H9 (cell line): Measurements from ENCODE around the gene DUSP2. TPM values are rescaled to one million over a fixed set of nuclear protein-coding genes. Genes with fewer than 3 reads are reported as not detected.

ENCODE experiments used
- DNase-seq: peaks from one replicate; pipeline ENCODE4 v3.0.0-alpha.2; 2017
- H2AFZ ChIP-seq: one replicate; pipeline ENCODE4 v1.6.1; 2013; ENCODE audit warnings: mild to moderate bottlenecking, low read length, control low read depth, moderate library complexity
- H2AK5ac ChIP-seq: 2 replicates; pipeline ENCODE4 v1.6.1; 2013; ENCODE audit warnings: low read length, control low read depth, mixed read lengths; ENCODE audit not compliant: insufficient read length
- H2BK120ac ChIP-seq: one replicate; pipeline ENCODE4 v1.6.1; 2013; ENCODE audit warnings: low read depth, mild to moderate bottlenecking, low read length, control low read depth, inconsistent platforms; ENCODE audit not compliant: poor library complexity, severe bottlenecking
- H2BK12ac ChIP-seq: 2 replicates; pipeline ENCODE4 v1.6.1; 2013; ENCODE audit warnings: low read length, control low read depth, mixed read lengths, low read depth; ENCODE audit not compliant: insufficient read length
- H2BK15ac ChIP-seq: 2 replicates; pipeline ENCODE4 v1.6.1; 2013; ENCODE audit warnings: low read depth, low read length, control low read depth
- H2BK20ac ChIP-seq: one replicate; pipeline ENCODE4 v1.6.1; 2013; ENCODE audit warnings: low read depth, mild to moderate bottlenecking, low read length, control low read depth, inconsistent platforms; ENCODE audit not compliant: poor library complexity, severe bottlenecking
- H2BK5ac ChIP-seq: 2 replicates; pipeline ENCODE4 v1.6.1; 2013; ENCODE audit warnings: low read length, control low read depth, mixed read lengths; ENCODE audit not compliant: insufficient read length
- H3K14ac ChIP-seq: 2 replicates; pipeline ENCODE4 v1.6.1; 2013; ENCODE audit warnings: low read length, control low read depth; ENCODE audit not compliant: insufficient read depth
- H3K18ac ChIP-seq: 2 replicates; pipeline ENCODE4 v1.6.1; 2013; ENCODE audit warnings: low read depth, mild to moderate bottlenecking, mixed read lengths, low read length, control low read depth; ENCODE audit not compliant: insufficient read length
- H3K23ac ChIP-seq: 2 replicates; pipeline ENCODE4 v1.6.1; 2013; ENCODE audit warnings: low read length, control low read depth, mixed read lengths, low read depth; ENCODE audit not compliant: insufficient read length
- H3K23me2 ChIP-seq: 2 replicates; pipeline ENCODE4 v1.6.1; 2013; ENCODE audit warnings: low read depth, mild to moderate bottlenecking, mixed read lengths, low read length, control low read depth; ENCODE audit not compliant: insufficient read length, poor library complexity, severe bottlenecking
- H3K27ac ChIP-seq: 2 replicates; pipeline ENCODE4 v1.5.1; 2013; ENCODE audit warnings: low read length, control low read depth, mixed read lengths, low read depth; ENCODE audit not compliant: insufficient read length
- H3K27me3 ChIP-seq: 2 replicates; pipeline ENCODE4 v1.6.1; 2013; ENCODE audit warnings: low read length, control low read depth, inconsistent platforms; ENCODE audit not compliant: insufficient read depth
- H3K4ac ChIP-seq: 2 replicates; pipeline ENCODE4 v1.6.1; 2013; ENCODE audit warnings: low read depth, mild to moderate bottlenecking, control low read depth, inconsistent platforms, low read length, moderate library complexity
- H3K4me1 ChIP-seq: 2 replicates; pipeline ENCODE4 v1.6.1; 2013; ENCODE audit warnings: low read length, control low read depth, inconsistent platforms; ENCODE audit not compliant: insufficient read depth
- H3K4me2 ChIP-seq: 2 replicates; pipeline ENCODE4 v1.6.1; 2013; ENCODE audit warnings: low read length, control low read depth, mixed read lengths; ENCODE audit not compliant: insufficient read length, insufficient read depth
- H3K56ac ChIP-seq: 2 replicates; pipeline ENCODE4 v1.6.1; 2013; ENCODE audit warnings: low read depth, mild to moderate bottlenecking, mixed read lengths, low read length, control low read depth; ENCODE audit not compliant: insufficient read length
- H3K79me1 ChIP-seq: 2 replicates; pipeline ENCODE4 v1.6.1; 2013; ENCODE audit warnings: low read depth, mild to moderate bottlenecking, moderate library complexity, low read length, control low read depth, inconsistent platforms; ENCODE audit not compliant: insufficient read depth, poor library complexity, severe bottlenecking
- H3K79me2 ChIP-seq: 2 replicates; pipeline ENCODE4 v1.6.1; 2013; ENCODE audit warnings: low read length, control low read depth, inconsistent platforms; ENCODE audit not compliant: insufficient read depth
- H3K9ac ChIP-seq: 2 replicates; pipeline ENCODE4 v1.6.1; 2013; ENCODE audit warnings: low read length, control low read depth, mixed read lengths; ENCODE audit not compliant: insufficient read length; ENCODE audit errors: extremely low read depth
- H3K9me3 ChIP-seq: one replicate; pipeline ENCODE4 v1.6.1; 2013; ENCODE audit warnings: low read depth, low read length, inconsistent platforms; ENCODE audit not compliant: control insufficient read depth
- H3T11ph ChIP-seq: one replicate; pipeline ENCODE4 v1.6.1; 2013; ENCODE audit warnings: mild to moderate bottlenecking, low read length, control low read depth, inconsistent platforms
- H4K20me1 ChIP-seq: one replicate; pipeline ENCODE4 v1.6.1; 2013; ENCODE audit not compliant: control insufficient read depth, insufficient read length, insufficient read depth
- H4K5ac ChIP-seq: 2 replicates; pipeline ENCODE4 v1.6.1; 2013; ENCODE audit warnings: low read depth, mild to moderate bottlenecking, mixed read lengths, low read length, control low read depth; ENCODE audit not compliant: insufficient read length
- H4K8ac ChIP-seq: replicated peaks from 2 replicates; pipeline ENCODE4 v1.6.1; 2013; ENCODE audit warnings: low read length, control low read depth, mixed read lengths, low read depth; ENCODE audit not compliant: insufficient read length
- H4K91ac ChIP-seq: 2 replicates; pipeline ENCODE4 v1.6.1; 2013; ENCODE audit warnings: low read depth, mild to moderate bottlenecking, moderate library complexity, mixed read lengths, low read length, control low read depth; ENCODE audit not compliant: insufficient read length
- H3K27ac Mint-ChIP-seq, 3 experiments: 2 replicates in 2 of 3; 3 replicates in 1 of 3; pipeline ENCODE4 v1.8.0; 2020 to 2021; ENCODE audit warnings: mixed read lengths in 3 of 3, mild to moderate bottlenecking in 1 of 3, moderate library complexity in 1 of 3
- H3K27me3 Mint-ChIP-seq: 2 replicates; pipeline ENCODE4 v1.8.0; 2021; ENCODE audit warnings: low read depth, mild to moderate bottlenecking, moderate library complexity, mixed read lengths
- H3K36me3 Mint-ChIP-seq, 3 experiments: 2 replicates in 2 of 3; 3 replicates in 1 of 3; pipeline ENCODE4 v1.8.0; 2020 to 2021; ENCODE audit warnings: low read depth in 3 of 3, mixed read lengths in 3 of 3; ENCODE audit not compliant: insufficient read depth in 1 of 3
- H3K4me1 Mint-ChIP-seq, 2 experiments: 2 replicates each; pipeline ENCODE4 v1.8.0; 2020; ENCODE audit warnings: mixed read lengths in 2 of 2
- H3K4me3 Mint-ChIP-seq, 2 experiments: 2 replicates in 1 of 2; 3 replicates in 1 of 2; pipeline ENCODE4 v1.8.0; 2020 to 2021; ENCODE audit warnings: mild to moderate bottlenecking in 2 of 2, mixed read lengths in 2 of 2, moderate library complexity in 1 of 2
- H3K9me3 Mint-ChIP-seq, 2 experiments: 2 replicates in 1 of 2; 3 replicates in 1 of 2; pipeline ENCODE4 v1.8.0; 2020; ENCODE audit warnings: mild to moderate bottlenecking in 2 of 2, mixed read lengths in 2 of 2, moderate library complexity in 1 of 2
- CTCF ChIP-seq: fragments of 200-600 bp; sonication (generic); conservative IDR thresholded peaks from 3 replicates; pipeline ENCODE4 v1.8.0; 2021; ENCODE audit warnings: antibody characterized with exemption, mild to moderate bottlenecking
- WGBS: extraction: QIAGEN DNeasy Blood & Tissue Kit; methylation state at CpG from one replicate; pipeline ENCODE4 v1.1.7; 2013; ENCODE audit warnings: missing lambda C conversion rate, low lambda C conversion rate, mixed read lengths; ENCODE audit not compliant: insufficient read length; ENCODE audit errors: extremely low coverage; 5-methylcytosine and 5-hydroxymethylcytosine counted together
- total RNA-seq: library from RNA; stranded (reverse); gene quantifications from 2 replicates; pipeline ENCODE4 v1.2.1, GENCODE V29; 2021

DUSP2 gene
- total RNA-seq, 1 experiment from 2014 or later: 14.9 TPM

GRCh38 chr2:96154506-96155380 lies 9.5 kb upstream of the DUSP2 start:
- Histone ChIP-seq H2BK12ac (no peak overlapping the region), H3T11ph (no peak overlapping the region), H2BK15ac (no peak overlapping the region), H3K23ac (no peak overlapping the region), H4K5ac (no peak overlapping the region), H3K4me2 (no peak overlapping the region), H3K27ac (no peak overlapping the region), H3K23me2 (no peaks in the 10 kb centered on the region), H3K4me1 (no peaks in the 10 kb centered on the region; the same call in 1 of the 2 replicates), H4K20me1 (no peaks in the 10 kb centered on the region), H3K56ac (no peak overlapping the region), H3K4ac (no peak overlapping the region), H3K9me3 (no peaks in the 10 kb centered on the region), H3K14ac (no peak overlapping the region; the same call in 1 of the 2 replicates), H3K79me2 (no peaks in the 10 kb centered on the region), H2BK5ac (no peak overlapping the region), H2BK20ac (no peak overlapping the region), H3K9ac (no peak overlapping the region), H2BK120ac (no peak overlapping the region), H3K18ac (no peak overlapping the region), H3K79me1 (no peaks in the 10 kb centered on the region), H3K27me3 (no peaks in the 10 kb centered on the region), H2AK5ac (no peak overlapping the region), H4K91ac (no peak overlapping the region), H2AFZ (no peak overlapping the region), H4K8ac (no peak overlapping the region)
- peaks cover 0 to 4% (median 0%) of the 10 kb centered on the region in 3 experiments; a peak in 2 of 7 replicates for H3K36me3 Mint-ChIP-seq
- WGBS: no CpG with 5 or more reads among the region's 16 CpGs
- DNase-seq: peak; percentile 31
- no peak overlapping the region for H3K4me3 Mint-ChIP-seq
- 0 out of 5 replicates have a peak, but pooled peaks cover 0 to 3% of the 10 kb centered on the region in 2 experiments for H3K9me3 Mint-ChIP-seq
- TF ChIP-seq CTCF: no peak
- H3K27me3 Mint-ChIP-seq: peaks cover 5% of the 10 kb centered on the region
- H3K27ac Mint-ChIP-seq: no peak overlapping the region; a peak in 1 of 7 replicates
- peaks cover 22 to 34% of the 10 kb centered on the region in 2 experiments for H3K4me1 Mint-ChIP-seq
